Activated T-cell treated with anti-CD3 and anti-CD28 coated beads for 4 hours (primary cell): ENCODE measurements around the gene ZNF319.
"Not testable (repeated sequence)": the region's sequence is repeated elsewhere in the genome, so short reads cannot be mapped to it uniquely, and the experiment has no call there.

Experiments used
- DNase-seq: peaks from one replicate; pipeline ENCODE4 v3.0.0-alpha.2; 2020

The ZNF319 gene

GRCh38 chr16:57996406-57997175, 3.9 kb downstream of the ZNF319 start:
- no peak for DNase-seq

- no peak for DNase-seq
Measured at GRCh38 chr16:57995721-57996405, 4.6 kb downstream of the ZNF319 start.

- DNase-seq = no peak
Measured at GRCh38 chr16:57994778-57995177, 5.7 kb downstream of the ZNF319 start.

- no peak for DNase-seq
Measured at GRCh38 chr16:57994361-57994760, 6.1 kb downstream of the ZNF319 start.

- DNase-seq = no peak
Measured at GRCh38 chr16:57993897-57994296, 6.6 kb downstream of the ZNF319 start.

GRCh38 chr16:57993438-57993837, 7.0 kb downstream of the ZNF319 start:
- DNase-seq = no peak

GRCh38 chr16:57992084-57992483, 8.4 kb downstream of the ZNF319 start:
- no peak for DNase-seq

GRCh38 chr16:57991551-57992059, 8.9 kb downstream of the ZNF319 start:
- no peak for DNase-seq

- no peak for DNase-seq
Measured at GRCh38 chr16:57988929-57989328, 11.5 kb downstream of the ZNF319 start.

- DNase-seq = no peak
Measured at GRCh38 chr16:57987441-57988177, 12.9 kb downstream of the ZNF319 start.

- no peak for DNase-seq
Measured at GRCh38 chr16:57986196-57986595, 14.3 kb downstream of the ZNF319 start.

- DNase-seq = peak; percentile 11
Measured at GRCh38 chr16:57985204-57986181, 15.0 kb downstream of the ZNF319 start.

GRCh38 chr16:57984443-57985203, 15.8 kb downstream of the ZNF319 start:
- DNase-seq = peak; percentile 87

GRCh38 chr16:57982385-57982784, 18.1 kb downstream of the ZNF319 start:
- no peak for DNase-seq

GRCh38 chr16:57981636-57982035, 18.8 kb downstream of the ZNF319 start:
- no peak for DNase-seq

- DNase-seq = no peak
Measured at GRCh38 chr16:57979006-57979585, 21.4 kb downstream of the ZNF319 start.

- not testable (repeated sequence) for DNase-seq
Measured at GRCh38 chr16:57978070-57978465, 22.4 kb downstream of the ZNF319 start.

- no peak for DNase-seq
Measured at GRCh38 chr16:57977418-57978069, 22.9 kb downstream of the ZNF319 start.

GRCh38 chr16:57976331-57976796, 24.1 kb downstream of the ZNF319 start:
- no peak for DNase-seq

GRCh38 chr16:57972306-57972705, 28.2 kb downstream of the ZNF319 start:
- no peak for DNase-seq
